Ovary (tissue), 3 donors: ENCODE results near the gene CCDC12.

Experiments used
- CTCF ChIP-seq, 3 donors: fragments of 450-650 bp in 2 of 3; fragments of 200-600 bp in 1 of 3; IDR thresholded peaks; one replicate each; pipeline versions ENCODE4 v1.5.1 to v1.8.0; 2016 to 2022; ENCODE audit warnings: antibody characterized with exemption in 3 of 3, mild to moderate bottlenecking in 1 of 3
- EP300 ChIP-seq: sonication (generic); formaldehyde crosslinking; IDR thresholded peaks from one replicate; pipeline ENCODE4 v1.6.1; 2017; ENCODE audit warnings: antibody characterized with exemption
- POLR2A ChIP-seq: fragments of 450-650 bp; IDR thresholded peaks from one replicate; pipeline ENCODE4 v1.6.1; 2017; ENCODE audit warnings: antibody characterized with exemption, mild to moderate bottlenecking, moderate library complexity
- donor health status: DM: no; HTN: no; CAD: no.

GRCh38 chr3:46955801-46956259, 20.7 kb downstream of the CCDC12 start:
- TF ChIP-seq CTCF (IDR thresholded peaks at IDR 0.05) = no peak
- TF ChIP-seq POLR2A = no peak
- TF ChIP-seq EP300 = no peak
